Esophagus muscularis mucosa (tissue), 4 donors: ENCODE data around the gene MRPL58. TPM values are rescaled to one million over a fixed set of nuclear protein-coding genes. Genes with fewer than 3 reads are reported as not detected.

Source experiments
- DNase-seq: peaks from one replicate; pipeline ENCODE4 v3.0.0-alpha.2; 2017; ENCODE audit errors: extremely low spot score
- H3K27ac ChIP-seq, 4 donors: fragments of 200-600 bp; sonication (generic); replicated peaks in 1 of 4; 1 replicate in 3 of 4; 2 replicates in 1 of 4; pipeline ENCODE4 v1.5.1; 2016 to 2019; ENCODE audit warnings: mild to moderate bottlenecking in 1 of 4
- H3K27me3 ChIP-seq, 4 donors: fragments of 200-600 bp; sonication (generic); one replicate each; pipeline versions ENCODE4 v1.5.1 to v1.6.0; 2016 to 2019
- H3K36me3 ChIP-seq, 4 donors: fragments of 200-600 bp; sonication (generic); one replicate each; pipeline ENCODE4 v1.5.1; 2016 to 2019
- H3K4me1 ChIP-seq, 4 donors: fragments of 200-600 bp; sonication (generic); one replicate each; pipeline ENCODE4 v1.5.1; 2016 to 2019
- H3K4me3 ChIP-seq, 4 donors: fragments of 200-600 bp; sonication (generic); 1 replicate in 2 of 4; 2 replicates in 2 of 4; pipeline ENCODE4 v1.5.1; 2016 to 2019; ENCODE audit warnings: mild to moderate bottlenecking in 4 of 4, moderate library complexity in 1 of 4
- H3K9me3 ChIP-seq, 4 donors: fragments of 200-600 bp; sonication (generic); 1 replicate in 3 of 4; 2 replicates in 1 of 4; pipeline ENCODE4 v1.5.1; 2016 to 2019
- CTCF ChIP-seq, 3 experiments: fragments of 200-600 bp in 2 of 3; fragments of 450-650 bp in 1 of 3; sonication (generic) in 2 of 3; IDR thresholded peaks; one replicate each; pipeline ENCODE4 v1.5.1; 2017 to 2019; ENCODE audit warnings: antibody characterized with exemption in 3 of 3, mild to moderate bottlenecking in 2 of 3, moderate library complexity in 1 of 3
- EP300 ChIP-seq: sonication (generic); formaldehyde crosslinking; IDR thresholded peaks from one replicate; pipeline ENCODE4 v1.6.1; 2017; ENCODE audit warnings: antibody characterized with exemption
- POLR2A ChIP-seq: fragments of 450-650 bp; IDR thresholded peaks from one replicate; pipeline ENCODE4 v1.6.1; 2017; ENCODE audit warnings: antibody characterized with exemption, moderate library complexity, mild to moderate bottlenecking, low read depth
- POLR2AphosphoS5 ChIP-seq, 2 donors: sonication (generic); formaldehyde crosslinking; IDR thresholded peaks; one replicate each; pipeline ENCODE4 v1.6.1; 2017; ENCODE audit warnings: antibody characterized with exemption in 2 of 2
- WGBS: methylation state at CpG from one replicate; pipeline ENCODE4 v1.1.5; 2018; 5-methylcytosine and 5-hydroxymethylcytosine counted together
- intact Hi-C: fragments of 100-400 bp; cut with DNase I; formaldehyde crosslinking; loops from one replicate; pipeline ENCODE4 v1.15.1; 2023
- total RNA-seq, 4 donors: library from RNA; depleted of rRNA; stranded (reverse); fragments of >200 nt; gene quantifications; one replicate each; pipeline versions ENCODE4 v1.1.0 to v1.2.1, GENCODE V29; 2016

Gene MRPL58
- total RNA-seq, 4 donors from 2014 or later: 34.9 to 47.8 (median 40.2) TPM

GRCh38 chr17:74992223-74992622, 20.2 kb upstream of the MRPL58 start:
- H3K27me3 ChIP-seq: no peaks in the 10 kb centered on the region
- peaks cover 0 to 15% (median 3%) of the 10 kb centered on the region in 4 donors for H3K36me3 ChIP-seq
- intact Hi-C loops: no loop called here
- H3K4me1 ChIP-seq: peaks cover 35 to 44% (median 38%) of the 10 kb centered on the region in 4 donors
- TF ChIP-seq POLR2A (no peak), CTCF (IDR thresholded peaks at IDR 0.05) (no peak), EP300 (no peak), POLR2AphosphoS5 (IDR thresholded peaks at IDR 0.05) (no peak)
- WGBS: 80% methylated on average over 2 of the region's 2 CpGs
- no peak for DNase-seq
- H3K4me3 ChIP-seq: no peak overlapping the region
- H3K27ac ChIP-seq: peak overlapping the region in 1 of 4 donors; percentile 49
- no peaks in the 10 kb centered on the region for H3K9me3 ChIP-seq

GRCh38 chr17:74994440-74994839, 18.0 kb upstream of the MRPL58 start:
- peaks cover 25 to 38% (median 27%) of the 10 kb centered on the region in 4 donors for H3K4me1 ChIP-seq
- TF ChIP-seq POLR2A (no peak), EP300 (no peak), CTCF (IDR thresholded peaks at IDR 0.05) (no peak), POLR2AphosphoS5 (IDR thresholded peaks at IDR 0.05) (no peak)
- no peak overlapping the region for H3K4me3 ChIP-seq
- intact Hi-C loops: no loop called here
- H3K36me3 ChIP-seq: peaks cover 2 to 17% (median 6%) of the 10 kb centered on the region in 4 donors
- H3K27ac ChIP-seq: no peak overlapping the region
- 89% methylated on average over 7 of the region's 7 CpGs for WGBS
- no peaks in the 10 kb centered on the region for H3K9me3 ChIP-seq
- H3K27me3 ChIP-seq: no peaks in the 10 kb centered on the region
- no peak for DNase-seq

- Histone ChIP-seq H3K9me3 (no peaks in the 10 kb centered on the region), H3K27me3 (no peaks in the 10 kb centered on the region), H3K4me3 (no peak overlapping the region), H3K4me1 (peaks cover 12 to 33% (median 14%) of the 10 kb centered on the region in 4 donors), H3K36me3 (peaks cover 6 to 31% (median 18%) of the 10 kb centered on the region in 4 donors), H3K27ac (no peak overlapping the region)
- intact Hi-C loops: no loop called here
- TF ChIP-seq EP300: no peak
- TF ChIP-seq POLR2AphosphoS5 (IDR thresholded peaks at IDR 0.05): no peak
- no peak for TF ChIP-seq POLR2A
- no peak for TF ChIP-seq CTCF (IDR thresholded peaks at IDR 0.05)
- 89% methylated on average over 5 of the region's 5 CpGs for WGBS
- no peak for DNase-seq
Measured at GRCh38 chr17:74995847-74996246, 16.6 kb upstream of the MRPL58 start.

GRCh38 chr17:74998783-74999182, 13.7 kb upstream of the MRPL58 start:
- H3K9me3 ChIP-seq: no peaks in the 10 kb centered on the region

More at GRCh38 chr17:74998783-74999182, 13.7 kb upstream of the MRPL58 start:
- Histone ChIP-seq H3K27ac (no peak overlapping the region), H3K27me3 (no peaks in the 10 kb centered on the region), H3K4me3 (no peak overlapping the region), H3K36me3 (peaks cover 28 to 58% (median 46%) of the 10 kb centered on the region in 4 donors), H3K4me1 (peaks cover under 1 to 21% (median 1%) of the 10 kb centered on the region in 4 donors)
- DNase-seq: no peak
- intact Hi-C loops: no loop called here
- no peak for TF ChIP-seq EP300
- TF ChIP-seq CTCF (IDR thresholded peaks at IDR 0.05): no peak
- TF ChIP-seq POLR2A: no peak
- TF ChIP-seq POLR2AphosphoS5 (IDR thresholded peaks at IDR 0.05): no peak
- WGBS: 85% methylated on average over 3 of the region's 6 CpGs
